Esophagus squamous epithelium (tissue), 4 donors: Measurements from ENCODE around the gene KIRREL1.

ENCODE experiments used
- CTCF ChIP-seq, 6 experiments: fragments of 450-650 bp in 4 of 6; fragments of 200-600 bp in 2 of 6; sonication (generic) in 2 of 6; IDR thresholded peaks; one replicate each; pipeline ENCODE4 v1.5.1; 2016 to 2019; ENCODE audit warnings: antibody characterized with exemption in 6 of 6, mild to moderate bottlenecking in 4 of 6, moderate library complexity in 4 of 6
- POLR2A ChIP-seq, 4 donors: fragments of 450-650 bp; IDR thresholded peaks; one replicate each; pipeline ENCODE4 v1.6.1; 2017; ENCODE audit warnings: antibody characterized with exemption in 4 of 4, mild to moderate bottlenecking in 4 of 4, moderate library complexity in 3 of 4

- TF ChIP-seq CTCF (IDR thresholded peaks at IDR 0.05) (no peak), POLR2A (IDR thresholded peaks at IDR 0.05) (no peak)
These were observed 91.3 kb downstream of the KIRREL1 start for GRCh38 chr1:158084747-158085146.
